CD4-positive, alpha-beta T cell treated with Interleukin-6 at 100 ng/mL for 8 hours (primary cell): ENCODE data around the gene TINAGL1.

Experiments
- DNase-seq: peaks from one replicate; pipeline ENCODE4 v3.0.0-alpha.2; 2020; ENCODE audit warnings: mixed read lengths, low spot score

Gene TINAGL1

GRCh38 chr1:31627301-31627929, 51.1 kb downstream of the TINAGL1 start:
- no peak for DNase-seq

GRCh38 chr1:31627930-31628559, 51.7 kb downstream of the TINAGL1 start:
- DNase-seq: no peak

GRCh38 chr1:31628931-31629556, 52.7 kb downstream of the TINAGL1 start:
- DNase-seq: no peak

- DNase-seq: no peak
Observed at GRCh38 chr1:31632649-31633048, 56.3 kb downstream of the TINAGL1 start.

- DNase-seq: no peak
Observed at GRCh38 chr1:31633117-31633516, 56.8 kb downstream of the TINAGL1 start.
